ENCODE results near the gene CD3D.

DNA sequence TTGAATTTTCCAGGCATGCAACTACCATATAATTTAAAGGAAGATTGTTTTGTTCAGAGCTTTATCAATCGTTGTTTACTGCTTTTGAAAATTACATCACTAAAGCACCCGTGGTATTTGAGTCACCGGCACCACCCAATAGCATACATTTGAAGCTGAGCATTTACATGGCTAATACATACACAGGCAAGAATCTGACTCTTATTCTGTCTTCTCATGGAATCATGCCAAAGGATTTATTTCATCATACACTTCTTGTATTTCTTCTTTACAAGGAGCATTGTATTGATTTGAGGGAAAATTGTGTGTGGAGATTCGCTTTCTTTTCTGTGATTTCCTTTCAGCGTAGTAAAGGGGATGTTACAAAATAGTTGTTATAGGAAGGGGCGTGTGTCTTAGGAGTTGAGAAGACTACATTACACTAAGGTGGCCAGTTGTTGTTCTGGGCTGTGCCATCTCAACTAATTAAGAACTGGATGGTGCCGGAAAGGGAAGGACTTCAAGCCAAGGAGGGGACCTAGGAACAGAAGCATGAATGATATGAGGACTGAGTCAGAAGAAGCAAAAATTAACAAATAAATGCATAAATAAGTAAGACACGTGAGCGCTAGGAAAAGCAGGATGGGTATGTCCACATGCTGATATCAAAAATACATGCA lies 50.9 kb downstream of the CD3D start:
- TF ChIP-seq, protein P1, sequence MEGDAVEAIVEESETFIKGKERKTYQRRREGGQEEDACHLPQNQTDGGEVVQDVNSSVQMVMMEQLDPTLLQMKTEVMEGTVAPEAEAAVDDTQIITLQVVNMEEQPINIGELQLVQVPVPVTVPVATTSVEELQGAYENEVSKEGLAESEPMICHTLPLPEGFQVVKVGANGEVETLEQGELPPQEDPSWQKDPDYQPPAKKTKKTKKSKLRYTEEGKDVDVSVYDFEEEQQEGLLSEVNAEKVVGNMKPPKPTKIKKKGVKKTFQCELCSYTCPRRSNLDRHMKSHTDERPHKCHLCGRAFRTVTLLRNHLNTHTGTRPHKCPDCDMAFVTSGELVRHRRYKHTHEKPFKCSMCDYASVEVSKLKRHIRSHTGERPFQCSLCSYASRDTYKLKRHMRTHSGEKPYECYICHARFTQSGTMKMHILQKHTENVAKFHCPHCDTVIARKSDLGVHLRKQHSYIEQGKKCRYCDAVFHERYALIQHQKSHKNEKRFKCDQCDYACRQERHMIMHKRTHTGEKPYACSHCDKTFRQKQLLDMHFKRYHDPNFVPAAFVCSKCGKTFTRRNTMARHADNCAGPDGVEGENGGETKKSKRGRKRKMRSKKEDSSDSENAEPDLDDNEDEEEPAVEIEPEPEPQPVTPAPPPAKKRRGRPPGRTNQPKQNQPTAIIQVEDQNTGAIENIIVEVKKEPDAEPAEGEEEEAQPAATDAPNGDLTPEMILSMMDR (IDR thresholded peaks at IDR 0.05), result no peak
- TF ChIP-seq POLR2AphosphoS5 (IDR thresholded peaks at IDR 0.05) (no peak), EP300 (IDR thresholded peaks at IDR 0.05) (no peak), POLR2A (IDR thresholded peaks at IDR 0.05) (no peak)

Data from gastroesophageal sphincter (tissue), 3 donors.